Gastrocnemius medialis (tissue), 4 donors: ENCODE results near the gene CD300LG.

Experiments used
- CTCF ChIP-seq, 5 experiments: fragments of 450-650 bp in 3 of 5; fragments of 200-600 bp in 2 of 5; sonication (generic) in 2 of 5; IDR thresholded peaks in 4 of 5; conservative IDR thresholded peaks in 1 of 5; 1 replicate in 4 of 5; 2 replicates in 1 of 5; pipeline ENCODE4 v1.5.1; 2016 to 2019; ENCODE audit warnings: antibody characterized with exemption in 5 of 5, mild to moderate bottlenecking in 3 of 5, moderate library complexity in 3 of 5
- POLR2A ChIP-seq, 2 donors: fragments of 450-650 bp; IDR thresholded peaks; one replicate each; pipeline ENCODE4 v1.6.1; 2017; ENCODE audit warnings: antibody characterized with exemption in 2 of 2, mild to moderate bottlenecking in 2 of 2, moderate library complexity in 2 of 2

DNA sequence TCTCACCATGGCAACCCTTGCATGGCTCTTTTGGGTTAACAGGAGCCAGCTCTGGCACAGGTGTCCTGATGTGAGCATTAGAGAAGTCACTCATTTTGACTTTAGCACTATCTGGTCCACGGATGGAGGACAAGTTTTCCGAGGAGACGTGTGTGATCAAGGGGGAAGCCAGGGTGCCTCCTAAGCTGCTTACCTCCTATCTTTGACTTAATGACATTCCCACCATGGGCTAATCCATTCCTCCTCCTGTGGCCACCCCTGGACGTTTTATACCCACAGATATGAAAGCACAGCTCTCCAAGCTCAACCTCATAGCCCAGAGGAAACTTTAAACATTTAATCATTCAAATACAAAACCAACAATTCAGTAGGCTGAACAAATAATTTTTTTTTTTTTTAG is 41.6 kb downstream of the CD300LG start:
- TF ChIP-seq CTCF (IDR thresholded peaks at IDR 0.05 in 4 of 5, conservative IDR thresholded peaks at IDR 0.05 in 1 of 5): no peak
- TF ChIP-seq POLR2A (IDR thresholded peaks at IDR 0.05): no peak
